A204.1 (cell line): ENCODE results near the gene COL5A1.
"Not testable (repeated sequence)": the region's sequence is repeated elsewhere in the genome, so short reads cannot be mapped to it uniquely, and the experiment has no call there.

Experiments
- FAIRE-seq: peaks from 2 replicates; lab custom pipeline; 2012; peaks lifted over from hg19 to GRCh38; lab: Jason Lieb, UNC

The COL5A1 gene

DNA sequence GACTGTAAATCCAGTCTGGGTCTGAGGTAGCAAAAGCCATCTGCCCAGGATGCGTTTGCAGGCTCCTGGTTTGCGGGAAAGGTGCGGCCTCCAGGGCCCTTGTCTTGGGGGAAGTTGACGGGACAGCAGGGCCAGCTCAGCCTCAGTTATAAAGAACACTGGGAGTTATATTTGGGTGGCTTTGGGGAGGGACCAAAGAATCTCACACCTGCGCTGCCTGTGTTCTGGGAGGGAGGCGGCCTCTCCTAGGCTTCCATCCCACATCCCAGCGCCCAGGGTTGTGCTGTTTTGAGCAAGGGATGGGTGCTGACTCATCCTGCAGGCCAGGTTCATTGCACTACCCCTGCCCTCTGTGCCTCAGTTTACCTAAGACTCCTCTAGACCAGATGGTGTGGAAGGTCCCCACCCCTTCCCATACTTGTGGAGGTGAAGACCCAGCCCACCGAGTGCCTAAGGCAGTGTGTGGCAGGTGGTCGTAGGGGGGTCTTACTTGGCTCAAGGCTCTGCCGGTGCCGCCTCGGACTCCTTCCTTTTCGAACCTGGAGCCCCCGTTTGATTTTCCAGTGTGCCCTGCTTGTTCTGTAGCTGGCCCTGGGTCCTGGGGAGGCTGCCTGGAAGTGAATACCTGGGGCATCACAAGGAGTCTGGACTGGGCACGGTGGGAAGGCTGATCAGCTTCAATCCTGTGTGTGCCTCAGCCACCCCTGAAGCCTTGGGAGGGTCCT is 199.7 kb downstream of the COL5A1 start:
- no peak for FAIRE-seq

DNA sequence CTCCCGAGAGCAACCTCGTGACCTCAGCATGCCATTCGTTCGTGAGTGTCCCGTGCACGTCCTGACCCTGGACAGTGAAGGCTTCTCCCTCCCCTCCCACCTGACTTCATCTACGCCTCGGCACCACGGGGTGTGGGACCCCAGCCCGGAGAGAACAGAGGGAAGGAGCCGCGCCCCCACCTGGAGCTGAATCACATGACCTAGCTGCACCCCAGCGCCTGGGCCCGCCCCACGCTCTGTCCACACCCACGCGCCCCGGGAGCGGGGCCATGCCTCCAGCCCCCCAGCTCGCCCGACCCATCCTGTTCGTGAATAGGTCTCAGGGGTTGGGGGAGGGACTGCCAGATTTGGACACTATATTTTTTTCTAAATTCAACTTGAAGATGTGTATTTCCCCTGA is 200.7 kb downstream of the COL5A1 start:
- FAIRE-seq: no peak

DNA sequence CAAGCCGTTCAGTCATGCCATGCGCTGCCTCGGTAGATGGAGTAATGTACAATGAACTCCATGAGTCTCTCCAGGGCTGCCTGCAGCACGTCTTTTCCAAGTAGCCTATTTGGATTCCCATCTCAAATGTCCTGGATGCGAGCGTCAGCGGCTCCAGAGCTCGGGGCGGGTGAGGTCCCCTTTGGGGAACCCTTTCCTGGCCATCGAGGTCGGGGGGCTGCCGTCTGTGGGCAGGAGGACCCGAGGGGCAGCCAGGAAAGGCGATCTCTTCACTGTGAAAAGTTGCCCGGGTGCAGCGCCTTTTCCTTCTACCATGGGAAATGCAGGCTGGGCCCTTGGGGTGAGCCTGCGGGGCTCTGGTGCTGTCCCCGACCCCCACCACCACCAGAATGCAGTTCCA is 202.1 kb downstream of the COL5A1 start:
- FAIRE-seq: no peak

DNA sequence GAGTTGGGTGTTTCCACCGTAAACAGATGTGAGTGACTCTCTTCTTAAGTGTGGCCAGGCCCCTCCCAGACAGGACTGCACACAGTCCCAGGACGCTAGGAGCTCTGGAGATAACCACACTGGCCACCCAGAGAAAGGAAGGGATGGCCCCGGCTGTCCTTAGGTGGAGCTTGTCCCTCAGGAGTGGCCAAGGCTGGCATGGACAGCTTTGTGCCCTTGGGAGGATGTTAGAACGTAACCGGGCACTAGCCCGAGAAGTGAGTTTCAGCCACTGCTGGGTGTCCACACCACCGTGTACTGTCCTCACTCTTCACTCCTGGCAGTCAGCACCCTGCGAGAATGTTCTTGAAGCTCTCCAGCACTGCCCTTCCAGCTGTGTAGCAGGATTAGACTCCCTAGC is 203.2 kb downstream of the COL5A1 start:
- FAIRE-seq: no peak

DNA sequence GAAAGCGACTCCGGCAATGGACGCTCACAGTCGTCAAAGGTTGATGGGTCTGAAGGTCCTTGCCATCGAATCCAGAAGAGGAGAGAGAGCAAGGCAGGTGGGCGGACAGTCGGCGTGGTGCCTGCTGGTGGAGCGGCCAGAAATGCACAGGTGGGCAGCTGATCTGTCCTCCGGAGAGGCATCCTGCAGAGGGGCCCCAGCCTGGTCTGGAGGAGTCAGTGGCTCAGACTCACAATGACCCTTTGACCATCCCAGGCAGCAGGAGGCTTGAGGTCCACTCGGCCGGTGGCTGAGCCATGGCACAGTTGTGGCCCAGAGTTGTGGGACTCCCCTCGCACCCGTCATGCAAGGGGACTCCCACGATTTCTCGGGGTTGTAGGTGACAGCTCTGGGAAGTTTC is 204.6 kb downstream of the COL5A1 start:
- FAIRE-seq: no peak

DNA sequence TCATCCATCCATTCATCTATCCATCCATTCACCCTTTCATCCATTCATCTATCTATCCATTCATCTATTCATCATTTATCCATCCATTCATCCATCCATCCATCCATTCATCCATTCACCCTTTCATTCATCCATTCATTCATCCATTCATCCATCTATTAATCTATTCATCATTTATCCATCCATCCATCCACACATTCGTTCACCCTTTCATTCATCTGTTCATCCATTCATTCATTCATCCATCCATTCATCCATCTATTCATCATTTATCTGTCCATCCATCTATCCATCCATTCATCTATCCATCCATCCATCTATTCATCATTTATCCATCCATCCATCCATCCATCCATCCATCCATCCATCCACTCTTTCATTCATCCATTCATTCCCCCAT is 205.1 kb downstream of the COL5A1 start:
- no peak for FAIRE-seq

DNA sequence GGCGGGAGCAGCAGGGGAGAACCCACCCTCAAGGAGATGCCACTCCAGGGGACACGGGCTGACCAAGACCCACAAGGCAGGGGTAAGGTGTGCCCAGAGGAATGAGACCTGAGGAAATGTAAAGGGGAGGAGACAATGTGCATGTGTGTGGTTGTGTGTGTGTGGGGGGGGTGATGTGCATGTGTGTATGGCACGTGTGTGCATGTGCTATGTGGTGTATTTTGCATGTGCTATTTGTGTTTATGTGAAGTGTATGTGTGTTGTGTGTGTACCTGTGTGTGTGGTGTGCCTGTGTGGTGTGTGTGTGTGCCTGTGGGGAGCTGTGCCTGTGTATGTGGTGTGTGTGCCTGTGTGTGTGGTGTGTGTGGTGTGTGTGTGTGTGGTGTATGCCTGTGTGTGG is 205.5 kb downstream of the COL5A1 start:
- FAIRE-seq: no peak

DNA sequence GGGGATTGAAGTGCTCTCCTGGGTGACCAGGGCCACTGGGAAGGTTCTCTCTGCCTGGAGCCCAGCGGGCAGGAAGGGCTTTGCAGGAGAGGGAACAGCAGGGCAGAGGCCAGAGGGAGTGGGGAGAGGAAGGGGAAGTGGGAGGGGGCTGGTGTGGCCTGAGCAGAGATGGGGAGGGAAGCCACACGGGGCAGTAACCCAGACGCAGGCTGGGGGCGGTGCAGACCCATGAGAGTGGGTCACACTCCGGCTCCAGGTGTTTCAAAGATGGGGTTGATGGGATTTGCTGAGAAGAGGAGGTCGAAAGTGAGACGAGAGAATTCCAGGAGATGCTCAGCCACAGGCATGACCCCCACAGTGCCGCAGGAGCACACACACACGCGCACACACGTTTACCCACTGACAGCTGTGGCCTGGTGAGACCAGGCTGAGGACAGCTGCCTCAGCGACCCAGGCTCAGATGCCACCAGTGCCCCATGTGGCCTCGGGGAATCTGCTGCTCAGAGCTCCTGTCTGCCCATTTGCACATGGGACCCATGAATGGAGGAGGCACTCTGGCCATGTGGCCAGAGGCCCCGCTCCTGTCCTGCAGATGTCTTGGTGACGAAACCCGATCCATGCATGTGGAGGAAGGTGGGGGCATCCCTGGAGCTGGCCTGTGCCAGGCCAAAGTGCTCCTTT is 206.3 kb downstream of the COL5A1 start:
- FAIRE-seq: no peak

DNA sequence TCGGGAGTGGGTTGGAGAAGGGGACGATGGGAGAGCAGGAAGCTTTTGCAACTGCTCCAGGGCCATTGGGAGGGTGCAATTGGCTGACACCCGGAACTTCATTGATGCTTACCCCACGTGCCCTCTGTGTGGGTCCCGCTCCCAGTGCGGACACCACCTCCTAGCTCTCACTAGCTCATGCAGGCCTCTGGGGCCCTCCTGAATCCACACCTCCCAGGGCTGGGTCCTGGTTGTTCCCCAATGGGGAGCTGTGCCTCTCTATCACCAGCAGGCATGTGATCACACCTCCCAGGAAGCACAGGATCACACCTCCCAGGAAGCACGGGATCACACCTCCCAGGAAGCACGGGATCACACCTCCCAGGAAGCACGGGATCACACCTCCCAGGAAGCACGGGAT is 206.9 kb downstream of the COL5A1 start:
- no peak for FAIRE-seq

DNA sequence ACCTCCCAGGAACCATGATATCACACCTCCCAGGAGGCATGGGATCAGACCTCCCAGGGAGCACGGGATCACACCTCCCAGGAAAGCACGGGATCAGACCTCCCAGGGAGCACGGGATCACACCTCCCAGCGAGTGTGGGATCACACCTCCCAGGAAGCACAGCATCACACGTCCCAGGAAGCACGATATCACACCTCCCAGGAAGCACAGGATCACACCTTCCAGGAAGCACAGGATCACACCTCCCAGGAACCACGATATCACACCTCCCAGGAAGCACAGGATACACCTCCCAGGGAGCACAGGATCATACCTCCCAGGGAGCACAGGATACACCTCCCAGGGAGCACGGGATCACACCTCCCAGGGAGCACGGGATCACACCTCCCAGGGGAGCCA is 209.0 kb downstream of the COL5A1 start:
- FAIRE-seq: no peak

DNA sequence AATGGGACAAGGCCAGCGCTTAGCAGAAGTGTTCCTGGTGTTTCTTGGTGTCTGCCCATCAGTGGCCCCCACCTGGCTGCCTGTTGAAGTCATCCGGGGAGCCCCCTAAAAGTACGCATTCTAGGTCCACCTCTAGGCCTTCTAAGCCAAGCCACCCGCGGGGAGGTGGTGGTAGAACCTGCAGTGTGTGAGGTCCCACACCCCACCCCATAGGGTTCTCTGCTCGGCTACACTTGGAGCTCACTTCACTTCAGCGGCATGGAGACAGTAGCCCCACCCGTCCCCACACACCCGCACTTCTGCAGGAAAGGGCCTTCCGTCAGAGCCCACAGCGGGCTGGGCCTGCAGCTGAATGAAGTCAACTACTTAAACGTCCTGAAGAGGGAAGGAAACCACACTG is 209.4 kb downstream of the COL5A1 start:
- no peak for FAIRE-seq

DNA sequence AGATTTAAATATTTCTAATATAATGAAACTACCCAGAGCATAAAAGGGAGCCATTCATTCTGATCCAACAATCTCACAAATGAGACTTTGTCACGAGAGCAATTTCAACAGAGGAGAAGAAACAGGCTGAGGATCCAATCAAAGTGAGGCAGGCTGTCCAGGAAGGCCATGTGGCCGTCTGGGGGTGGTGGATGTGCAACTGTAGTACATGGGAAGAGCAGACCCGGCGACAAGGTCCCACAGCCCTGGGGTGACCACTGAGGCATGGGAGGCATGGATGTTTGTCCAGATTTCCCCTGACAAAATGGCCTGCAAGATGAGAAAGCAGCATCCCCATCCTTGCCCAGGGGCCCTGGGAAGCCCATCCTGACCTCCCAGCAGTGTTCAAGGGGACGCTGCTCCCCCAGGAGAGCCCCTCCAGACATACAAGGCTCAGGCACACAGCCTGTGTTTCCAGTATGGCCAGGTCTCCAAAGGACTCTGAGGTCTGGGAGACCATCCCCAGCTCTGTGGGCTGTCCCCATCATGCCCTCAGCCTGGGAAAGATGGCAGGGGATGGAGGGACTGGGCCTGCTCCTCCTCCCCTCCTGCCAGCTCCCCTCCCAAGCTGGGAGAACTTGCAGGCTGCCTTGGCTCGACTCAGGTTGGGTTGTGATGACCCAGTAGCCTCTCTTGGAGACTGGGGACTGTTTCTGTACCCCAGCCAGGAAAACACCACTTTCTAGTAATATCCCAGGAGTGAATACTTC is 211.5 kb downstream of the COL5A1 start:
- no peak for FAIRE-seq

DNA sequence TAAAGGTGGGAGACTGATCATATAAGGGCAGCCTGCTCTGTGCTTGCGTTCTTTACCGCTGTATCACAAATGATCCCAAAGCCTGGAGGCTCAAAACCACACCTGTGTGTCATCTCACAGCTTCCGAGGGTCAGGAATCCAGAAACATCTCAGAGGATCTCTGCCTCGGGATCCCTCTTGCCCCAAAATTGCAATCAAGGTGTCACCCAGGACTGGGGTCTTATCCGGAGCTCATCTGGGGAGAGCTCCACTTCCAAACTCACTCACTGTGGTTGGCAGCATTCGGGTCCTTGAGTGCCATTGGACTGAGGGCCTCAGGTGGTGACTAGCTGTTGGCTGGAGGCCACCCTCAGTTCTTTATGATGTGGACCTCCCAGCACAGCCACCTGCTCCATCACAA is 212.3 kb downstream of the COL5A1 start:
- FAIRE-seq: no peak

DNA sequence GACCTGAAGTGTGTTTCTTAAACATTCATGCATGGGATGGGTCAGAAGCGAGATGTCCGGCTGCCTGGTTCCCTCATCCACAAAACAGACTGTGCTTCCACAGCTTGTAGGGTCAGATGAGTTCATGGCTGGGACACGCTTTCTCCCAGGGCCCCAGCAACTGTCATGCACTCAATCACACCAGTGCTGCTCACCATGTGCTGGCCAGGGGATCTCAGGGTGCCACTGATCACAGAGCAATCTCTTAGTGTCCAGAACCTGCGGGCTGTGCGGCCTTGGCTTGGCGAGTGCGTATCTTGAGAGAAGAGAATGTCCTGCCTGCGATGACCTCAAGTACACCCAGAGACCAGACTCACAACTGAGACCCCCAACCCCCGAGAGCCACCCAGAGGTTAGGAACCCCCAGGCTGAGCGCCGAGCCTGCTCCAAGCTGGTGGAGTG is 213.0 kb downstream of the COL5A1 start:
- FAIRE-seq: no peak

DNA sequence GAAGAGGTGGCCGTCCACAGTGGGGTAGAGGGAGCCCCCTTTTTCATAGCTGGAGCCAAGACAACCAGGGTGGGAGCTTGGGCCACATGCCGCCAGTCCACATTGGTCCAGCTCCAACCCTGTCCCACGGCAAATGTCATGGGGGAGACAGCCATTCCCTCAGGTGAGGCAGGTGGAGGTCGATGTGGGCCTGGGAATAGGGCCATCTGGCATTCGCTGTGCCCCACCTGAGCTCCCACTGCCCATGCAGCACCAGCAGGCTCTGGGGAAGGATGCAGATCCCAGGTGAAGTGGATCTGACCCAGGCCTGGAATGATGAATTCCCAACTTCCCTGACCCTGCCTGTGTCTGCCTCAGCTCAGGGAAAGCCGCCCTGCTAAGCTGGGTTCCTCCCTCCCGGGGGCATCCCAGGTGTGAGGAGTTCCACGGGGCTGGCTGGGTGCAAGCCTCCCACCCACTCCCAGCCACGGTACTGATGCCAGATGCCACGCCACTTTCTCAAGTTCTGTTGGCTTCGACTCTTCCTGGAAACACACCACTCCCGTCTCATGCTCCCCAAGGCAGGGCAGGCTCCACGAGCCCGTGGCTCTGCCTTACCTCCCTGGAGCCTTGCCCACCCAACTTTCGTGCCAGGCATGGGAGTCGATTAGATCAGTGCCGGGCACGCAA is 213.8 kb downstream of the COL5A1 start:
- no peak for FAIRE-seq

DNA sequence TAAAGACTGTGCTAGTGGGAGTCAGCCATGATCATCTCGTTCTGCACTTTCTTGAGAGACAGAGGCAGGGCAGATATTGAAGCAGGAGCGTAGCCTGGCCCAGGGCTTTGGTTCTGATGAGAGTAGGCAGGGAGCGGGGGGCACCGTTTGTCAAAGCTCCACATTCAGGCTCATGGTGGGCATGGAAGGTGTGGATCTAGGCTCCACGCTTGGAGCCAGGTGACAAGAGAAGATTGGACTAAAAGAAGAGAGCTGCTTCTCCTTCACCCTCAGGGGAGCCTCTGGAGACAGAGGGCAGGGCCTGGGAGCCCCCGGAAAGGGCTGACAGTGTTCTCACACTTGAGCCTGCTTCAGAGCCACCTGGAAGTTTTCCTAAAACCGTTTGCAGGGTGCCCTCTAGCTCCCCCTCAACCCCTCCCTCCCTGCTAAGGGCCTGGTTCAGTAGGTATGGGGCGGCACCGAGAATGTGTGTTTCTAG is 214.3 kb downstream of the COL5A1 start:
- no peak for FAIRE-seq

DNA sequence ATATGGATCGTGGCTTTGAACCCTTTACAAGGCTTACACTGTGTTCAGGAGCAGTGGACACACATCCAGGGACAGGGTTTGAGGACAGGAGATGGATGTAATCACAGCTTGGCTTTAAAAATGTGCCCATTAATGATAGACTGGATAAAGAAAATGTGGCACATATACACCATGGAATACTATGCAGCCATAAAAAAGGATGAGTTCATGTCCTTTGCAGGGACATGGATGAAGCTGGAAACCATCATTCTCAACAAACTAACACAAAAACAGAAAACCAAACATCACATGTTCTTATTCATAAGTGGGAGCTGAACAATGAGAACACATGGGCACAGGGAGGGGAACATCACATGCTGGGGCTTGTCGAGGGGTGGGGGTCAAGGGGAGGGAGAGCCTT is 215.8 kb downstream of the COL5A1 start:
- not testable (repeated sequence) for FAIRE-seq

DNA sequence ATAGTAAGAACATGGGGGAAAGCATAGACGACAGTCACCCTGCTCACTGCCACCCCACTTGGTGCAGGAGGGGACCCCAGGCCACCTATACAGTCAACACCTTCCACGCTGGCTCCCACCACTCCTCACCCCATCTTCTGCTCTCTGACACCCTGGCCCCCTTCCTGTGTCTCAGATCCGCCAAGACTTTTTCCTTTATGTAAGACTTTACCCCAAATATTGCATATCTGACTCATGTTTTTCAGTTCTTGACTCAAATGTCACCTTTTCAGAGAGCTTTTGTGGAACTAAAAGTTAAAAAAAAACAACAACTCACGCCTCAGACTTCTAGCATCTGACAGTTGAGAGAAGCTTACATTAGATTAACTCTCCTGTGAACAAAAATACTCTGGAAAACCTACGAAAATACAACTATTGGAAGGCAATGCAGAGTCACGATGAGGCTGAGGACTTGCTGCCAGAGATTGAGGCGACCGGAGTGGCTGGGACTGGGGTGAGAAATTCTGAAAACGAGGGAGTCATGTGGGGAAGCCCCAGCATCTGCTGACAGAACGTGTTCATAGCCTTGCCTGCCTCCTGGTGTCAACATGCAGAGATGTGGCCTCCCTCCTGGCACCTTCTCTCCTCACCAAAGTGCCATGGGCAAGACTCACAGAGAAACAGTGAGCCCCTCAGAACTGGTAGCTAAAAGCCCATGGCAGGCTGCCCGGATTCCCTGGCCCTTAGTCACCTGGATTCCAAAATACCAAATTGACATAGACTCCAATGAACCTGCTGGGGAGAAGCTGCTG is 216.6 kb downstream of the COL5A1 start:
- FAIRE-seq: no peak

DNA sequence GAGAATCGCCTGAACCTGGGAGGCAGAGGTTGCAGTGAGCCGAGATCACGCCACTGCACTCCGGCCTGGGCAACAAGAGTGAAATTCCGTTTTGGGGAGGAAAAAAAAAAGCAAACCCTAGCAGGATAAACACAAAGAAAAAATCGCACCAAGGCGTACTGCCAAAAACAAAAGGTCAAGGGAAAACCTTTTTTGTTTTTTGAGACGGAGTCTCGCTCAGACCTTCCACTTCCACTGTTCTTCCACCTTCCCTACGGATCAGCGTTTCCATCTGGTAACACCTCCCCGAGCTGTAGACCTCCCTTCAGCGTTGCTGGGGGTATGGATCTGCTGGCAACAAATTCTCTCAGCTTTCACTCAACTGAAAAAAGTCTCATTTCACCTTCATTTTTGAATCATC is 218.9 kb downstream of the COL5A1 start:
- FAIRE-seq: no peak

DNA sequence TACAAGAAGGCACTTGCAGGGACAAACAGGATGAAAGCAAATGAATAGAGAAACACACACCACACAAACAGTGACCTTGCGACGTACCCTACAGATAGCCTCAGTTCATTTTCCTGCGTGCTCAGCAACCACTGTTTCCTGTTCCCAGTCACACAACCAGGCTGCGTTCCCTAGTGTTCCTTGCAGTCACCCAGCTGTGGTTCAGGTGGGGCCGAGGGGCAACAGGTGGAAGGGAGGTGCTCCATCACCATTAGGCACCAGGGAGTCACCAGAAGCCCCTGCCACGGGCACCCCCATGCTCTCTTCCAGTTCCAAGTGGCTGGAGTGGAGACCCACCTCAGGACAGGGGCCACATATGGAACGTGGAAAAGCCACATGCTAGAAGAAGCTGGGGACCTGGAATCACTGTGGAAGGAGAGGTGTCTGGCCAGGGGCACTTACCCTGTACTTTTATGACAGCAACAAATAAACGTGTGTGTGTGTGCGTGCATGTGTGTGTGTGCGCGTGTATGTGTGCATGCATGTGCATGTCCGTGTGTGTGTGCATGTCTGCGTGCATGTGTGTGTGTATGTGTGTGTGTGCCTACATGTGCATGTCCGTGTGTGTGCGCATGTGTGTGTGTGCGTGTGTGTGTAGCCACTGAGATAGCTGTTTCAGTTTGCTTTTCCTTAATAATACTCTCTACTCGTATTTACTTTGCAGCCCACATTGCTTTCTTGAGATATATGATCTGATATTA is 220.2 kb downstream of the COL5A1 start:
- no peak for FAIRE-seq

DNA sequence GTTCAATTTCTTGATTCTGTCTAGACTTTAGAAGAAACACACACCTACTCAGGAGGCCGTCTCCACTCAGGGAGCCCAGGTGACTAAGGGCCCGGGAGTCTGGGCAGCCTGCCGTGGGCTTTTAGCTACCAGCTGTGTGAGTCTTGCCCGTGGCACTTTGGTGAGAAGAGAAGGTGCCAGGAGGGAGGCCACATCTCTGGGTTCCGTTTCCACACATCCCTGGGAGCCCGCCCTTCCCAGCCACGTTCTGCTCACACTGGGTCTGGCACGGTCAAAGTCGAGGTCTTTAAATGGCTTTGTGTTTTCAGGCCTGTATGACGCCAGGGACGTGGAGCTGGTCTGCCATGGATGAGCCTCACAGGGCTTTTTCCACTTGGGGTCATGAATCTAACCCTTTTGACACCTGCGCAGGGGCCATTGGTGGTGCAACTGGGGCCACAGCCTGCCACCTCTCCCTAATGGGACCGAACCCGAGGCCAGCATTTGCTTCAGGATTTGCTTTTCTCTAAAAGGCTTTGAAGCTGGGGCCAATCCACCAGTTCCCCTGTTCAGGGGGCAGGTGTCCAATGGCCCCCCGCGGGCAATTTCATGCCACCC is 221.8 kb downstream of the COL5A1 start:
- no peak for FAIRE-seq
